CD4-positive, alpha-beta T cell treated with Interferon alpha-2 for 1 hour (primary cell): ENCODE results near the gene ZNF184.

Experiments used
- DNase-seq, 2 donors: peaks; one replicate each; pipeline ENCODE4 v3.0.0-alpha.2; 2020 to 2022

The ZNF184 gene

DNA sequence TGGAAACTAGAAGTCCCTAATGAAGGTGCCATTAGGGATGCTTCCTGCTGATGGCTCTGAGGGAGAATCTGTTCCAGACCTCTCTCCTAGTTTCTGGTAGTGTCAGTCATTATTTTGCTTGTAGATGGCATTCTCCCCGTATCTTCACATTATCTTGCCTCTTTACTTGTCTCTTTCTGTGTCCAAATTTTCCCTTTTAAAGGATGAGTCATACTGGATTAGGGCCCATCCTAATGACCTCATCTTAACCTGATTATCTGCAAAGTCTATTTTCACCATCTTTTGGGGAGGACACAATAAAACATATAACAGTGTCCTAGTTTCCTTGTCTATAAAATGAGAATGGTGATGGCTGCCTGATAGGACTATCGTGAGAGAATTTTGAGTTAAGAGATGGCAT lies 57.0 kb downstream of the ZNF184 start:
- DNase-seq, result no peak

GRCh38 chr6:27414996-27415395 lies 57.9 kb downstream of the ZNF184 start:
- no peak for DNase-seq

GRCh38 chr6:27414300-27414699 lies 58.6 kb downstream of the ZNF184 start:
- DNase-seq, result no peak

GRCh38 chr6:27407153-27407814 lies 65.6 kb downstream of the ZNF184 start:
- no peak for DNase-seq

- DNase-seq, result no peak
These were observed 66.8 kb downstream of the ZNF184 start for GRCh38 chr6:27406085-27406484.

- no peak for DNase-seq
These were observed 71.8 kb downstream of the ZNF184 start for GRCh38 chr6:27400877-27401642.
